Hepatocyte (in vitro differentiated cells): ENCODE measurements around the gene SLX4IP. TPM values are rescaled to one million over a fixed set of nuclear protein-coding genes. Genes with fewer than 3 reads are reported as not detected.

Source experiments
- DNase-seq: peaks from one replicate; pipeline ENCODE4 v3.0.0-alpha.2; 2016; ENCODE audit warnings: low spot score
- H2AFZ ChIP-seq: fragments of 200-600 bp; sonication (generic); 2 replicates; pipeline ENCODE4 v1.6.0; 2016; ENCODE audit warnings: antibody characterized with exemption, mild to moderate bottlenecking
- H3K27ac ChIP-seq: fragments of 200-600 bp; sonication (generic); 2 replicates; pipeline ENCODE4 v1.5.1; 2016; ENCODE audit warnings: mild to moderate bottlenecking
- H3K27me3 ChIP-seq: fragments of 200-600 bp; sonication (generic); 2 replicates; pipeline ENCODE4 v1.6.1; 2016
- H3K36me3 ChIP-seq: fragments of 200-600 bp; sonication (generic); replicated peaks from 2 replicates; pipeline ENCODE4 v1.5.1; 2016; ENCODE audit warnings: low read depth; ENCODE audit not compliant: insufficient read depth
- H3K4me1 ChIP-seq: fragments of 200-600 bp; sonication (generic); 2 replicates; pipeline ENCODE4 v1.5.1; 2016; ENCODE audit warnings: mild to moderate bottlenecking, moderate library complexity; ENCODE audit not compliant: insufficient read depth
- H3K4me2 ChIP-seq: fragments of 200-600 bp; sonication (generic); 2 replicates; pipeline ENCODE4 v1.6.0; 2016
- H3K4me3 ChIP-seq: fragments of 200-600 bp; sonication (generic); 2 replicates; pipeline ENCODE4 v1.5.1; 2016; ENCODE audit warnings: mild to moderate bottlenecking
- H3K79me2 ChIP-seq: fragments of 200-600 bp; sonication (generic); 2 replicates; pipeline ENCODE4 v1.6.0; 2017; ENCODE audit warnings: mild to moderate bottlenecking
- H3K9me2 ChIP-seq: fragments of 200-600 bp; sonication (generic); replicated peaks from 2 replicates; pipeline ENCODE4 v1.6.0; 2017; ENCODE audit warnings: mild to moderate bottlenecking; ENCODE audit not compliant: insufficient read depth
- H3K9me3 ChIP-seq: fragments of 200-600 bp; sonication (generic); 2 replicates; pipeline ENCODE4 v1.5.1; 2016; ENCODE audit warnings: low read depth, mild to moderate bottlenecking
- H4K20me1 ChIP-seq: fragments of 200-600 bp; sonication (generic); 2 replicates; pipeline ENCODE4 v1.6.0; 2016; ENCODE audit warnings: mild to moderate bottlenecking; ENCODE audit not compliant: insufficient read depth, poor library complexity, severe bottlenecking
- CTCF ChIP-seq: fragments of 200-600 bp; sonication (generic); IDR thresholded peaks from 2 replicates; pipeline ENCODE4 v1.5.1; 2016; ENCODE audit warnings: antibody characterized with exemption, mild to moderate bottlenecking; ENCODE audit not compliant: poor library complexity
- EZH2 ChIP-seq: fragments of 200-600 bp; sonication (generic); IDR thresholded peaks from 2 replicates; pipeline ENCODE4 v1.6.1; 2016; ENCODE audit warnings: antibody characterized with exemption, mild to moderate bottlenecking, borderline replicate concordance
- EZH2phosphoT487 ChIP-seq: fragments of 200-600 bp; sonication (generic); IDR thresholded peaks from one replicate; pipeline ENCODE4 v1.6.1; 2018; ENCODE audit warnings: antibody characterized with exemption, mild to moderate bottlenecking, low read depth, moderate library complexity; ENCODE audit not compliant: unreplicated experiment, severe bottlenecking
- WGBS: methylation state at CpG from one replicate; pipeline ENCODE4 v1.1.6; 2016; ENCODE audit warnings: low lambda C conversion rate; ENCODE audit errors: missing lambda C conversion rate; 5-methylcytosine and 5-hydroxymethylcytosine counted together
- polyA plus RNA-seq: library from polyadenylated mRNA; unstranded; fragments of >200 nt; fragmentation: Nextera tagmentation; extraction: Ambion mirVana; gene quantifications from 2 replicates; pipeline ENCODE4 v1.2.1, GENCODE V29; 2016
- total RNA-seq: library from RNA; depleted of rRNA; stranded (reverse); fragments of >200 nt; gene quantifications from 2 replicates; pipeline ENCODE4 v1.2.3, GENCODE V29; 2014

Gene SLX4IP
- total and polyA plus RNA-seq, 2 experiments from 2014 or later = 2.9 to 5.7 TPM

GRCh38 chr20:10652660-10653261 is 217.7 kb downstream of the SLX4IP start:
- Histone ChIP-seq H4K20me1 (no peaks in the 10 kb centered on the region), H3K9me3 (no peaks in the 10 kb centered on the region), H3K27me3 (no peaks in the 10 kb centered on the region), H3K9me2 (no peaks in the 10 kb centered on the region), H3K27ac (peak overlapping the region; percentile 12), H3K4me3 (no peak overlapping the region), H2AFZ (no peak overlapping the region), H3K36me3 (no peaks in the 10 kb centered on the region), H3K79me2 (peaks cover 46% of the 10 kb centered on the region), H3K4me1 (peaks cover 45% of the 10 kb centered on the region), H3K4me2 (peak overlapping the region; percentile 45)
- WGBS = 54% methylated on average over 9 of the region's 9 CpGs
- DNase-seq = no peak
- TF ChIP-seq EZH2phosphoT487 = no peak
- TF ChIP-seq EZH2 = no peak
- no peak for TF ChIP-seq CTCF

- Histone ChIP-seq H3K27me3 (no peaks in the 10 kb centered on the region), H2AFZ (no peak overlapping the region), H3K79me2 (peaks cover 56% of the 10 kb centered on the region), H3K4me2 (peak overlapping the region; percentile 45), H4K20me1 (no peaks in the 10 kb centered on the region), H3K4me1 (peaks cover 45% of the 10 kb centered on the region), H3K9me3 (no peaks in the 10 kb centered on the region), H3K27ac (peak overlapping the region; percentile 25), H3K4me3 (no peak overlapping the region), H3K36me3 (no peaks in the 10 kb centered on the region), H3K9me2 (no peaks in the 10 kb centered on the region)
- DNase-seq = no peak
- 41% methylated on average over 8 of the region's 13 CpGs for WGBS
- TF ChIP-seq EZH2phosphoT487 (no peak), CTCF (no peak), EZH2 (no peak)
These were observed 218.6 kb downstream of the SLX4IP start for GRCh38 chr20:10653599-10654249.

GRCh38 chr20:10654250-10654610 is 219.1 kb downstream of the SLX4IP start:
- Histone ChIP-seq H3K9me3 (no peaks in the 10 kb centered on the region), H3K4me3 (no peak overlapping the region), H3K27me3 (no peaks in the 10 kb centered on the region), H3K4me1 (peaks cover 45% of the 10 kb centered on the region), H3K9me2 (no peaks in the 10 kb centered on the region), H3K27ac (peak overlapping the region; percentile 25), H4K20me1 (peaks cover 3% of the 10 kb centered on the region), H3K4me2 (peak overlapping the region; percentile 45), H3K79me2 (peaks cover 57% of the 10 kb centered on the region), H2AFZ (no peak overlapping the region), H3K36me3 (no peaks in the 10 kb centered on the region)
- TF ChIP-seq EZH2phosphoT487 (no peak), CTCF (no peak), EZH2 (no peak)
- no peak for DNase-seq
